HG03025 (cell line): ENCODE data around the gene CHKA.

ENCODE experiments used
- ATAC-seq: cut with Tn5 transposase; IDR thresholded peaks from one replicate; pipeline ENCODE4 v1.9.1; 2021; ENCODE audit warnings: mild to moderate bottlenecking, moderate library complexity; ENCODE audit not compliant: unreplicated experiment, low FRiP score

The CHKA gene

GRCh38 chr11:68007498-68008380 is 113.4 kb downstream of the CHKA start:
- no peak for ATAC-seq

DNA sequence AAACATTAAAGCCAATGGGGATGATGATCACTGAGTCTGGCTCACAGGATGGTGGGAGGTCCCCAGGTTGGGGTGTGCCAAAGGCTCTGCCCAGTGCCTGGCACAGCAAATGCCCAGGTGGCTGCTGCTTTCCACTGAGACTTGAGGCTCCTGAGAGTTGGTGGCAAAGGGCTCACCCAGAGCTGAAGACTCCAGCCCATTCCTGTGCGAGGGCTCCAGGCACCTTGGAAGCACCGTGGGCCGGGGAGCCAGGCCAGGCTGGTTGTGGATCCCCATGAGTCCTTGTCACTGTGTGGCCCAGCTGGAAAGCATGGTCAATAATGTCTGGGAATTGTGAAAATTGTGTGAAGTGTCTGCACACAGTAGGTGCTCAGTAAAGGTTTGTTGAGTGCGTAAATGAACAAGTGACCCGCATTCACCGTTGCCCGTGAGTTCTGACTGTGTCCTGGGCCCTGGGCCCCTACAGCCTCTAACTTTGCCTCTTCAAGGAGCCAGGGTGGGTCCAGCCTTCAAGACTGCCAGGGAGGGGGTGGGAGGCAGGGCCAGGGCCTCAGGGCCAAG is 114.5 kb downstream of the CHKA start:
- ATAC-seq: no peak

GRCh38 chr11:68004551-68005335 is 116.4 kb downstream of the CHKA start:
- ATAC-seq: no peak

DNA sequence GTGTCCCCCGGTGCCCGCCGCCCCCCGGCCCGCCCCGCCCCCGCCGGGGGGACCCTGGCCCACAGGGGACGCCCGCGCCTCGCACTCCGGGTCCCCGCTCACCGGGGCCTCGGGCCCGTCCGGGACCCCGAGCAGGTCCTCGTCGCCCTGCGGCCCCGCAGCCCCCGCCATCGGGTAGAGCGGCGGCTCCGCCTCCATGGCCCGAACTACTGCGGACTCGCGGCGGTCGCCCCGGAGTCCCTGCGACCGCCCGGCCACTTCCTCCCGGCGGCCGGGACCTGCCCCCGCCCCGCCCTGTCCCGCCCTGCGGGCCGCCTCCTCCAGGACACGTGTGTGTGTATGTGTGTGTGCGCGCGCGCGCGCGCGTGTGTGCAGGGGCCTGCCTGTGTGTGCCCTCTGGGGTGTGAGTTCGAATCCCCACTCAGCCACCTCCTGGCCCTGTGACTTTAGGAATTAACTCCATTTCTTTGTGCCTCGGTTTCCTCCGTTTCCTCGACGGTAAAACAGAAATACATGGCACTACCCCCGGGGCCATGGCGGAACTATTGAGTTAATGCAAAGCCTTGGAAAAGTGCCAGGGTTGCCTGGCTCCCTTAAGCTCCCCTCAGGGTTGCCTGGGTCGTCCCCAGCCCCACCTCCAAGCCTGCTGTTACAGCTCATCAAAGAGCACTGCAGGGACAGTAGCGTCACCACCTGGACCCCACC is 117.2 kb downstream of the CHKA start, which contains the start of gene UNC93B1:
Gene UNC93B1 (minus strand): TSS at position 252 of the 705 bp plus-strand sequence. CDS start 54 bp downstream, at position 198.
- no peak for ATAC-seq

GRCh38 chr11:68002938-68003845 is 118.0 kb downstream of the CHKA start:
- ATAC-seq: no peak
